ENCODE results near the gene NUP210.
"Not testable (repeated sequence)": the region's sequence is repeated elsewhere in the genome, so short reads cannot be mapped to it uniquely, and the experiment has no call there.

NUP210 gene

DNA sequence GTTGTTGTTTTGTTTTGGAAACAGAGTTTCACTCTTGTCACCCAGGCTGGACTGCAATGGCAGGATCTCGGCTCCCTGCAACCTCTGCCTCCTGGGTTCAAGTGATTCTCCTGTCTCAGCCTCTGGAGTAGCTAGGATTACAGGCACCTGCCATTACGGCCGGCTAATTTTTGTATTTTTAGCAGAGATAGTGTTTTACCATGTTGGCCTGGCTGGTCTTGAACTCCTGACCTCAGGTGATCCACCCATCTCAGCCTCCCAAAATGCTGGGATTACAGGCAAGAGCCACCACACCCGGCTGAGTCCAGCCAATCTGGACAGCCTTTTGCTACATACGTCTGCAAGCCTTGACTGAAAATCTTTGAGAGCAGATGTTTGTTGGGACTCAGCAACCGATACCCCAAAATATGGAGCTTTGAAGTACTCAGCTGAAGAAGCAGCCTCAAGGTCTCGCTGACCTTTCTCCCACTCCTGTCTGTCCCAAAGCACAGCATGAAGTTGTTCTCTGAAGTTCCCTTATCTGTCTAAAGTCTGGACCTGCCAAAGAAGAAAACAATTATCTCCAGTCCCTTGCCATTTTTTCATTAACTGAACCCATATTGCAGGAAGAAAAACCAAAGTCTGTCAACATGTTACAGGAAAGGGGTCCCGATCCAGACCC, 9.6 kb upstream of the NUP210 start:
- no peak for DNase-seq

DNA sequence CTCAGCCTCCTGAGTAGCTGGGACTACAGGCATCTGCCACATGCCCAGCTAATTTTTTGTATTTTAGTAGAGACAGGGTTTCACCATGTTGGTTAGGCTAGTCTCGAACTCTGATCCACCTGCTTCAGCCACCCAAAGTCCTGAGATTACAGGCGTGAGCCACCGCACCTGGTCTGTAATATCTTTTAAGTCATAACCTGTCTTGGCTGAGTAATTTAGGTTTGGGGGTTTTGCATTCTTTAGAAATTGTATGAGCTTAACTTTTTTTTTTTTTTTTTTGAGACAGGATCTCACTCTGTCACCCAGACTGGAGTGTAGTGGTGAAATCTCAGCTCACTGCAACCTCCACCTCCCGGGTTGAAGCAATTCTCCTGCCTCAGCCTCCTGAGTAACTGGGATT, 8.6 kb upstream of the NUP210 start:
- not testable (repeated sequence) for DNase-seq

DNA sequence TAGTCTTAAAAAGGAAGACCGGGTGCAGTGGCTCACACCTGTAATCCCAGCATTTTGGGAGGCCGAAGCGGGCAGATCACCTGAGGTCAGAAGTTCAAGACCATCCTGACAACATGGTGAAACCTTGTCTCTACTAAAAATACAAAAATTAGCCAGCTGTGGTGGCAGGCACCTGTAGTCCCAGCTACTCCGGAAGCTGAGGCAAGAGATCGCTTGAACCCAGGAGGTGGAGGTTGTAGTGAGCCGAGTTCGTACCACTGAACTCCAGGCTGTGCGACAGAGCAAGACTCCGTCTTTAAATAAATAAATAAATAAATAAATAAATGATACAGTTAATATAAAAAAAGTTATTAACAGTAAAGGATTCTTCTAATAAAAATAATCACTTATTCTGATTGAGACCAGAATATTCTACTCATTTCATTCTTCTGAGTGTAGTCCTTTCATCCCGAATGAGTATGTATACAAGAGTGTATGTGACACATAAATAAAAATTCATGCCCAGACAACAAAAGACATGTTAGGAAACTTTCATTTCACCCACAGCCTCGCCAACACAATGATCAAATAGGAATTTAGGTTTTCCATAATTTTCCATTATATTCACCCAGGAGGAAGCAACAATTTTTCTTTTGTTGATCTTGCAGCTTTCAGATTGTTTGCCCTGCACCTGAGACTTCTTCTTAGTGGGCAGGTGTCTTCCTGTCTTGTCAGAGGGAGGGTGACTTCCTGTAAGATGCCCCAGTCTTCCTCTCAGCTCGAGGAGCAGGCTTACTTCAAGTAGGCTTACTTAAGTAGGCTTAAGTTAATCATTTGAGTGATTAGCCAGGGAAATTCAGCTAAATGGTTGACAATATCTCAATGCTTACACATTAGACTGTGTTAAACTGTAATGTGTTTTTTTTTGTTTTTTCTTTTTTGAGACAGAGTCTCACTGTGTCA, 7.8 kb upstream of the NUP210 start:
- DNase-seq: peak; percentile 31

DNA sequence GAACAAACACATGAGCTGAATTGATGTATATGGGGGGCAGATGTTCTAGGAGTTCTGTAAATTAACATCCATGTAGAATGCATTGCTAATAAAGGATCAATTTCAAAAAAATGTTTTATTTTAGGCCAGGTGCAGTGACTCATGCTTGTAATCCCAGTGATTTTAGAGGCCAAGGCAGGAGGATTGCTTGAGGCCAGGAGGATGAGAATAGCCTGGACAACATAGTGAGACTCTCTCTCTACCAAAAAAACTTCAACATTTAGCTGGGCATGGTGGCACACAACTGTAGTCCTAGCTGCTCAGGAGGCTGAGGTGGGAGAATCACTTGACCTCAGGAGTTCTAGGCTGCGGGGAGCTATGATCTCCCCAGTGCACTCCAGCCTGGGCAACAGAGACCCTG, 6.5 kb upstream of the NUP210 start:
- no peak for DNase-seq

DNA sequence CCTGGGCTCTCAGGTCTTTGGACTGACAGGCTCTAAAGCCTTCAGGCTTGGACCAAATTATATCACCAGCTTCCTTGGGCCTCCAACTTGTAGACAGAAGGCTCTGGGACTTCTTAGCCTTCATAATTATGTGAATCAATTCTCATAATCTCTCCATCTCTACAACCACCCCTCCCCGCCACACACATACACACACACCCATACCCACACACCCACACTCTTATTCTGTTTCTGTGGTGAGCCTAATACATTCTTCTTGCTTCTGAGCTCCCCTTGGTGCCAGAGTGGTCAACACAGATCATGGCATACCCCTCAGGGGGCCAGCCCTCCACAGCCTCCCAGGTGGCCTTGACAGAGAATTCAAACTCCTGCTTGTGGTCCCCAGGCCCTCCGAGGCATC, 5.6 kb upstream of the NUP210 start:
- no peak for DNase-seq

DNA sequence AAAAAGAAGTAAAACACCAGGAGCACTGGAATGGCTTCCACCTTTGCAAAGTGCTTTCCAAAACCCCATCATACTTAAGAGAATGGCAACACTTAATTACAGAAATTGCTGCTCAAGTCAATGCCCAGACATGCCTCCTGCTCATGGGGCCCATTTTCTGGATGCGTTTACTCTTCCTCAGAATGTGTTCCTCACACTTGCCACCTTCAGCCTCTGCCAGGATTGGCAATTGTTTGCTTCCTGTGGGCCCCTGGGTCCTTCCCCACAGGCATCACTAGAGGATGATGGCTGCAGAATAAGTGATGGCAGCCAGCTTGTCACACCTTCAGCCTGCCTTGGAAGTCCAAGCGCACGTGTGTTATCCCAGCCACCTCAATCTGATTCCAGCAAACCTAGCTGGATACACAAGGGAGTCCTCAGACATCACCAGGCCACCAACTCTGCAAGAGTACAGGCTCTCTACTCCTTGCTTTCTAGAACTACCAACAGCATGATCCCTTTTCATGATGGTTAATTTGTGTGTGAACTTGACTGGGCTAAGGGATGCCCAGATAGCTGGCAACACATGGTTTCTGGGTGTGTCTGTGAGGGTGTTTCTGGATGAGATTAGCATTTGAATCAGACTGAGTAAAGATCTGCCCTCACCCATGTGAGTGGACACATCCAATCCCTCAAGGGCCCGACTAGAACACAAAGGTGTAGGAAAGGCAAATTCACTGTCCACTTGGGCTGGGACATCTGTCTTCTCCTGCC, 4.9 kb upstream of the NUP210 start:
- no peak for DNase-seq

DNA sequence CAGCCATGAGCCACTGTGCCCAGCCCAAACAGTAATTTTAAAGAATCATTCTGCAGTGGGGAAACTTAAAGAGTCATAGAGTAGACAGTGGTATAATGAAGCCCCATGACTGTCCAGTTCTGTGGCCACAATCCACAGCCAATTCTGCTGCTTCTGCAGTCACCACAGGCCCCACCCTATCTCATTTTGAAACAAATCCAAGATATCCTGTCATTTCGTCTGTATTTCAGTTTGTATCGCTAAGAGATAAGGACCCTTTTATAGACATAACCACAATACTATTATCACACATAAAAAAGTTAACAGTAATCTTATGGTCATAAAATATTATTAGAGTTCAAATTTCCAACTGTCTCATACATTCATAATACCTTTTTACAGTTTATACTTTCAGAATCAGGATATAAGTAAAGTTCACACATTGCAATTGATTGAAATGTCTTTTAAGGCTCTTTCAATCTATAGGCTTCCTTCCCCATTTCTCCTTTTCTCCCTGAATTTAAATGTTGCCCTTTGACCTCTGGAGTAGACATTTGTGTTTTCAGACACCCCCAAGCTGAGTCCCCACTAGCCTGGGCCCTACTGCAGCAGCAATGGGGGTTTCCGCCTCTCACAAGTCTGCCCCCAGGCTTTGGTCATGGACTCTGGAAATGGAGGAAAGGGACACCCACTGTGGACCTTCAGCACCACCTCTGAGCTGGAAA, 4.2 kb upstream of the NUP210 start:
- DNase-seq: no peak

DNA sequence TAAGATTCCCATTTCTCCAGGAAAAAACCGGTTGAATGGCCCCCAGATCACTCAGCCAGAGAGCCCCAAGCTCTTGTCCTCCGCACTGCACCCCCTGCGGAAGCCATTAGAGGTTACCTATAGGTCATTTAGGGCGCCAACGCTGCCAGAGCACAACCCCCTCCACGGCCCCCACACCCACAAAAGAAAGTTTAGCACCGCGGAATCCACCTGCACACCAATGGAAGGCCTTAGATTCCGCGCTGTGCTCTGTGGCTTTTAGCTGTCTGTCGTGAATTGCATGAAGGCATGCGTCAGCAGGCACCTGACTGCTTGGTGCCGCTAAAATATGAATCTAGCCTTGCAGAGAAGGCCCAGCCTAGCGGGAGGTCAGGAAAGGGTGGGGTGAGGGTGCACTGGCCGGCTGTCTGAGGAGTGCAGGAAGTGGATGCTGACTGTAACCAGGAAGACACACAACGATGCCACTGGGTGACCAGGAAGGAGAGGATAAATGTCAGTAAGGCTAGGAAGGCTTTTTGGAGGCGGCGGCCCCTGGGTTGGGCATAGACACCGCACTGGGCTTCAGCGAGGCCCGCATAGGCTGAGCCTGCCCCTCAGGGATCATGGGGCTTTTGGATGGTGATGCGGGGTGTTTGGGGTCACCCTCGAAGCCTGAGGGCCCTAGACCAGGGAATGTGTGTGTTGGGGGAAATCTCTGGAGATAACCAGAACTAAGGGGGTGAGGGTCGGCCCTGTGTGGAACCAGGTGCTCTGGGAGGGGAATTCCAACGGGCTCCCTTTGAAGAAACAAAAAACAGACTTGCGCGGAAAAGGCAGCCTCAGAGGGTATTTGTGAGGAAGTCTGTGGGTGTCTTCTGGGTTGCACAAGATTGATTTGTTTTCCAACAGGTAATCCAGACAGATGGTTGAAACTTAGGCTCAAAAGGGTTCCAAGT, 976 bp upstream of the NUP210 start:
- DNase-seq: peak; percentile 85

DNA sequence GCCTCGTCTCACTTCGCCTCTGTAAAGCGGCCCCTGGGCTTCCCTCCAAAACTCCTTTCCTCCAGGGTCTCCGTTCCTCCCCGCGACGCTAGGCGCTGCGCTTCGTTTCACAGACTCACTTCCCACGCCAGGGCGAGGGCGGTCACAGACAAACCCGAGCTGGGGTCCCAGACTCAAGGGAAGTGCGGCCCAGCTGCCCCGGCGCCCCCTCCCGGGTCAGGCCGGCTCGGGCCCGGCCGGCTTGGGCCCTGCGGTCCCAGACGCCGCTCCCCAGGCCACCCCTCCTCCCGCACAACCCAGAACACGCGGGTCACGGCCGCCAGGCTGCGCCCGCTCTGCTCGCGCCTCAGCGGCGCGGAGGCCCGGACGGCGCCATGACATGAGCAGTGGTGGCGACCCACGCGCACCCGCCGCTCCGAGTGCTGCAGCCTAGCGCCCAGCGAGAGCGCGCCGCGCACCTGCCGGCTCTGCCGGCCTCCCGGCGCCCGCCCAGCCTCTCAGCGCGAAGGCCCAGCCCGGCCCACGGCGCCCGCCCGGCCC, 547 bp downstream of the NUP210 start:
- DNase-seq: peak; percentile 46

DNA sequence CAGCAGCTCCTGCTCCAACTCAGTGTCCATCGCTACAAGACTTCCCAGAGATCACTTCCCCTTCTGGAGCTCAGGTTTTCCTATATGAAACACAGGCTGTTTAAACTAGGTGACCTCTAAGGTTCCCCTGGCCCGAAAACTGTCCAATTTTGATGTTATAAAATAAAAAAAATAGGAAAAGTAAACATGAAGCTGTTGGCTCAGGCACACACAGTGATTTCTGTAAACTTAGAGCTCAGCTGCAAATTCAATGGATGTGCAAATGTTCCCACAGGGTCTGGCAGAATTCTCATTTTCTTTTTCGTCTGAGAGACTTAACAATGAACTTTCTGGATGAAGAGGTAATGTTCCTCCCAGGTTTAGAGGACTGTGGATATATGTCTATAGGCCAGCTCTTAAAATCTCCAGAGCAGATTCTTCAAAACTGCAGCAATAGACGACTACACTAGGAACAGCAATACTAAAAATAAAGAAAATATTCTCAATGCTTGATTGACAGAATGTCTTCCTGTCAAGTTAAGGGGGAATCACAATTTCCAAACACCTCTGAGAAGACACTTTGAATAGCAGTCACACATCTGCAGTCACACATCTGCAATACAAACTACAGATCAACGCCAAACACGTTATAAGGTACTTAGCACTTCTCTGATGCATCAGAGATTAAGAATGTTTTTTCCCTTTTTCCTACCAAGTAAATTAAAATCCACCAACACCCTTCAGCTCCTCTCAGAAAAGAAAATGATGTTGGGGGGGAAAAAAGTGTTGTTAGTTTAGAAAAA, 2.8 kb downstream of the NUP210 start:
- DNase-seq: no peak

DNA sequence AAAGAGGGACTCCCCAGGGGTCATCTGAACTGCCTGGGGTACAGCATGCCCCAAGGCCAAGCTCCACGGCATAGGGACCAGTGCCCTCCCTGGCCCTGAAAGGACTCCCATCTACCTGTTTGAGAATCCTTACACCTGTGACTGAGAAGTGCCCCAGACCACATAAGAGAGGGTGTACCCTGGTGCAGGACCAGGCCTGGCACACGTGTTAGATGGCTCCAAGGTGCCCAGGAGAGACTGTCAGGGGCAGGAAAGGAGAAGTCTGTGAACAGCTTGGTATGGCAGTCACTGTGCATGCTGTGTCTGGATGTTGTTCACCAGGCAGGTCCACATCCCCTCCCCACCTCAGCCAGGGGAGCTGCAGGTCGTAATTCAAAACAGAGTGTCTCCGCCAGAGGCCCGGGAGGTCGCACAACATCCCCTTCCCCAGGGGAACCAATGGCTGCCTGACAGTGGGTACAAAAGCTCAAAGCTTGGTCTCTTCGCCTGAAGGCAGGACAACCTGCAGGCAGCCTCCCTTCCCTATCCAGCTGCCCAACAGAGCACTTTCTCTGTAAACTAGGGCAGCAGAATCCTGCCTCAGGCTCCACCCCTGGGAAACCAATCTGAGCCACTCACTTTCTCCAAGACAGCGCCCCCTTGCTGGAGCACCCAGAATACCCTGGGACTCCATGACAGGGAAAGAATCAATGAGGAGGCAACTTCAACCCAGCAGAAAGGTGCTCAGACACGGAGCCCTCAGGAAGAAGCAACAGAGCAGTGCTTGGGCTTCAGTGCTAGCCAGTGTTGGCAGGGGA, 3.9 kb downstream of the NUP210 start:
- DNase-seq: no peak

DNA sequence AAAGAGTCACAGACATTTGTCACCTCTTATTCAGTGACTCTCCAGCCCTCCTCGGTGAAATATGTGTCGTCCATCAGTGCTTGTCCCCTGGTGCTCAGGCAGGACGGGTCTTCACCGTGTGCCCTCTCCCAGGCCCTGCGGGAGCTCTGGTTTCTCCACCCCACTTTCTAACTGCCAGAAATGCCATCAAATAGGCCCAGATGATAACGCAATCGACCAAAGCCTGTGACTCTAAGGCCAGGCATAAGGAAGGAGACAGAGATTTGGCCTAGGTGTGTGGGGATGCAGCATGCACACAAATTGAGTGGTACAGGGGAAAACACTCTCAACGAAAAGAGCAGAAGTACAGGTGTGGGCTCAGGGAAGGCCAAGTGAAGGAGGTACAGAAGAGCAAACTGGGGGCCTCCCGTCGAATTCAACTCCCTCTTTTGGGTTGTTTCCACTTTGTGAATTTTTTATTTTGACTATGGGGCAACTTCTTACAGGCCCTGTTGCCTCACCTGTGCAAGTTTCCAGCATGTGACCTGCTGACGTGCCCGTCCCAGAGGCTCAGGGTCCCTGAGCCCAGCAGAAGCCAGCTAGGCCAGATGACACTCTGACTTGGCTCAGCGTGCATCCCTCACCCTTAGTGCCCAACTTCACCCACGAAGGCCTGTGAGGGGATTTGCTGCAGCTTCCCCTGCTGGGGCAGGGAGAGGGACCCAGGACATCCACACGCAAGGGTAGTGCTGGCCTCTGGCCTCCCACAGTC, 4.7 kb downstream of the NUP210 start:
- DNase-seq: no peak

DNA sequence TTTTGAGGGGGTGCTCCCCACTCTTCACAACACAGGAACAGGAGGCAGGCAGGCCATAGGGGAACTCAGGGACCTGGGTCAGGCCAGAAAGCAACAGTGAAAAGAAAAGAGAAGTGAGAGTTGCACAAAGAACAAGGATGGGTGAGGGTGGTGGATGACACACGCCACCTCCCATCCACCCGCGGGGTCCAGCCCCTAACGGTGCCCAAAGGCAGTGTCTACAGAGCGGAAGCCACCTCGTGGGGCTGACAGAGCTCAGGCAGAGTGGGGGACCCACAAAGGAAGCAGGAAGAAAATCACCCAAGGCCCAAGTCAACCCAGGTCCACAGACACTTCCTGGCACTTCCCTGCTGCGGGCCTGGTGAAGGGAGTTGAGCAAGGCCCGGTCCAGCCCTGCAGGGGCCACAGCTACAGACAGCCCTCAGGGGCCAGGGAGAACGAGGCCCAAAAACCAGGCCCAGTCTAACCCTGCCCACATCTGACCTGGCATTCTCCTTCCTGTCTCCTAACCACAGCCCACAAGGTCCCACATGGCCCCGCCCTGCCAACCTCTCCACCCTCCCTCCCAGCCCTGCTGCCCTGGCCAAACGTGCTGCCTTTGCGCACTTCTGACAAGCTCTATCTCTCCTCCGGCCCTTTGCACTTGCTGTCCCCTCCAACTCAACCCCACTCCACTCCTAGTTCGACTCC, 5.9 kb downstream of the NUP210 start:
- peak; percentile 56 for DNase-seq

DNA sequence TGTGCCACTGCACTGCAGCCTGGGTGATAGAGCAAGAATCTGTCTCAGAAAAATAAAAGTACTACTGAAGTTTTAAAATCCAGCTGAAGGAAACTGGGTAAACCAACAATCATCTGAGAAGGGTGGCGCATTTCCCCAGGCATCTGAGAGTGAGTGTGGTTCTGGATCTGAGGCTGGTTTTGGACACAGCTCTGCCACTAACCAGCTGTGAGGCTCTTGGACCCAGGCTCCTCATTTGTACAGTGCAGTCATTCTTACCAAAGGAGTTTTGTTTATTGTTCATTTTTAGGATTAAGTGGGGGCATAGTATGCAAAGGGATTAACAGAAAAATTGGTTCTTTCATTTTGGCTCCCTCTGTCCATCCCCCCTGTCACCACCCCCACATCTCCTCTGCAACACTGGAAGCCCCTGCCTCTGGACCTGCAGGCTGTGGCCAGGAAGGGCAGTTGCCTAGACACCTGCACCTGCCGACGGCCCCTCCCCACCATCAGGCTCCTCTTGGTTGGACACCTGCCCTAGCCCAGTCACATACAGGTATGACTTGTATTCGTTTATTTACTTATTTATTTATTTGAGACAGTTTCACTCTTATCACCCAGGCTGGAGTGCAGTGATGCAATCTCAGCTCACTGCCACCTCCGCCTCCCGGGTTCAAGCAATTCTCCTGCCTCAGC, 8.8 kb downstream of the NUP210 start:
- no peak for DNase-seq

DNA sequence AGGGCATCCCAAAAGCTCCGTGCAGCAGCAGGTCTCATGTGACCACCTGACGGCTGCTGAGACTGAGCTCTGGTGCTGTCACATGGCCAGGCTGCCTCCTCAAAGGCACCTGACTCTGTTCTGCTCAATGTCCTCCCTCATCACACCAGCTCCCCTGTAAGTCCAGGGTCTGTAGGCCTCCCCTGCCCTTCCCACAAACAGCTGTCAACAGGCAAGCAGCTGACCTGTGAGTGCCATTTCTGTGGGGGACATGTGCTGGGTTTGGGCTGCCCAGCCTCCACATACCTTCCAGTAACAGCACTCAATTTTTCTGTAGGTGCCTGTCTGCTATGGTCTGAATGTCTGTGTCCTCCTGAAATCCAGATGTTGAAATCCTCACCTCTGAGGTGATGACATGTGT, 11.2 kb downstream of the NUP210 start:
- DNase-seq: no peak

DNA sequence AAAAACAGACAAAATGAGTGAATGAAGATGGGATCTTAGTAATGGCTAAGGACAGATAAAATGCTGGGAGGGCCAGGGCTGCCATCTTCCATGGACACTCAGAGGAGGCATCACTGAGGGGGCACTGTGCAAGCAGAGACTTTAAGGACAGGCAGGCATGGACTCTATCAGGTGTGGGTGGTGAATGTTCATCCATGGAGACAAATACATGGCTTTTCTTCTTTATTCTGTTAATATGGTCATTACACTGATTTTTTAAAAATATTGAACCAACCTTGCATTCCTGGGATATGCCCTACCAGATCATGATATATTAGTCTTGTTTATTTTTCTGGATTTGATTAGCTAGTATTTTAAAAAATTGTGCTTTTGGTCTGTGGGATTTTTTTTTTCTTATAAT, 12.2 kb downstream of the NUP210 start:
- no peak for DNase-seq

DNA sequence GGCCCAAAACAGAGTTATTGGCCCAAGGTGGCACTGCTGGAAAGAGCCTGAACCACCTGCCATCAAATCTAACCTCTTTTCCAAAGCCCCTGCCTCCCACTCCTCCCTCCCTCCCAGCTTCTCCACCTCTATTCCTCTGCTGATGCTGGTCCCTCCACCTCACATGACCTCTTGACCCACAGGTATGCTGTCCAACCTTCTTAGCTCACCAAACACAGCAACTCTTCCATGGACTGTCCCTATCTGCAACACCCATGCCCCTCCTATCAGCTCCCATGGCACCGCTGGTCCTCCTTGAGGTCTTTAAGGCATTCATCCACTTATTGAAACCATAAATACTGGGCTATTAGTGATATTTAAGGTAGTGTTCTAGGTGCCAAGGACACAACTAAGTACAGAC, 12.6 kb downstream of the NUP210 start:
- no peak for DNase-seq

DNA sequence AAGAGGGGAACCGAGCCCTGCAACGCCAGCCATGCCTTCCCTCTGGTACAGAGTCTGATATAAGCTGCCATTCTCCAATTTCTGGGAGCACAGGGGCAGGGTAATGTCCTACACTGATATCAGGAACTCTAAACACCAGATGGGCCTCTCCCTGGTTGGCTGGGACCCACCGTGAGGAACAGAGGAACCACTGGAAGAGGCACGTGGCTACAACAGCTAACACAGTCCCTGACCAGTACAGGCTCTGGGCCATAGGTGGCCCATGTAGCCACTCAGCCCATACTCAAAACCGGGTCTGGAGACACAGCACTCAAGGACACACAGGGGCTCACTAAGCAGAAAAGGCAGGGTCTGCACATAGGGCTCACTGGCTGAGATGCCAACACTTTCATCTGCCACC, 13.9 kb downstream of the NUP210 start:
- no peak for DNase-seq

All from effector CD4-positive, alpha-beta T cell (primary cell).